DOHH2 (cell line): ENCODE results near the gene TBL1XR1.
"Not testable (repeated sequence)": the region's sequence is repeated elsewhere in the genome, so short reads cannot be mapped to it uniquely, and the experiment has no call there.

Source experiments
- H3F3A ChIP-seq: fragments of 200-600 bp; sonication (generic), shearing (Covaris generic); 2 replicates; pipeline ENCODE4 v1.6.0; 2016; ENCODE audit warnings: antibody characterized with exemption, mild to moderate bottlenecking; ENCODE audit not compliant: control insufficient read depth, insufficient read depth
- H3K27ac ChIP-seq: fragments of 200-600 bp; sonication (generic); 2 replicates; pipeline ENCODE4 v1.5.1; 2014; ENCODE audit warnings: low read depth, mild to moderate bottlenecking, low read length, moderate library complexity
- H3K27me3 ChIP-seq: fragments of 200-600 bp; sonication (generic); 2 replicates; pipeline ENCODE4 v1.6.1; 2014; ENCODE audit warnings: mild to moderate bottlenecking, low read length, mixed read lengths; ENCODE audit not compliant: control insufficient read depth
- H3K36me3 ChIP-seq: fragments of 200-600 bp; sonication (generic); 2 replicates; pipeline ENCODE4 v1.6.1; 2014; ENCODE audit warnings: mild to moderate bottlenecking, low read length, moderate library complexity, mixed read lengths; ENCODE audit not compliant: control insufficient read depth
- H3K4me1 ChIP-seq: fragments of 200-600 bp; sonication (generic); 2 replicates; pipeline ENCODE4 v1.6.1; 2014; ENCODE audit warnings: mild to moderate bottlenecking, low read length, mixed read lengths; ENCODE audit not compliant: control insufficient read depth
- H3K4me2 ChIP-seq: fragments of 200-600 bp; sonication (generic); 2 replicates; pipeline ENCODE4 v1.6.0; 2014; ENCODE audit warnings: mild to moderate bottlenecking, low read length, moderate library complexity
- H3K4me3 ChIP-seq: fragments of 200-600 bp; sonication (generic); 2 replicates; pipeline ENCODE4 v1.5.1; 2014; ENCODE audit warnings: mild to moderate bottlenecking, low read length, mixed read lengths
- H3K79me2 ChIP-seq: fragments of 200-600 bp; sonication (generic); 2 replicates; pipeline ENCODE4 v1.6.1; 2014; ENCODE audit warnings: mild to moderate bottlenecking, low read length, mixed read lengths; ENCODE audit not compliant: control insufficient read depth
- H3K9me2 ChIP-seq: fragments of 200-600 bp; sonication (generic); replicated peaks from 2 replicates; pipeline ENCODE4 v1.6.1; 2014; ENCODE audit warnings: mild to moderate bottlenecking, low read length, mixed read lengths; ENCODE audit not compliant: control insufficient read depth
- H3K9me3 ChIP-seq: fragments of 200-600 bp; sonication (generic); 2 replicates; pipeline ENCODE4 v1.6.1; 2014; ENCODE audit warnings: antibody characterized with exemption, low read length, mixed read lengths; ENCODE audit not compliant: control insufficient read depth, insufficient read depth
- H4K20me1 ChIP-seq: fragments of 200-600 bp; sonication (generic); 2 replicates; pipeline ENCODE4 v1.6.0; 2014; ENCODE audit warnings: low read depth, mild to moderate bottlenecking, antibody characterized with exemption, low read length, moderate library complexity; ENCODE audit not compliant: control insufficient read depth, insufficient read depth
- EZH2phosphoT487 ChIP-seq: fragments of 200-600 bp; sonication (generic); IDR thresholded peaks from 2 replicates; pipeline ENCODE4 v1.6.1; 2017; ENCODE audit warnings: borderline replicate concordance, mild to moderate bottlenecking, antibody characterized with exemption, low read length, moderate library complexity, mixed read lengths
- TF ChIP-seq, protein P1 (sequence below): fragments of 200-600 bp; sonication (generic); IDR thresholded peaks from one replicate; pipeline ENCODE4 v1.5.1; 2014; ENCODE audit warnings: antibody characterized with exemption, mild to moderate bottlenecking, low read depth, low read length; ENCODE audit not compliant: poor library complexity, severe bottlenecking

The TBL1XR1 gene

DNA sequence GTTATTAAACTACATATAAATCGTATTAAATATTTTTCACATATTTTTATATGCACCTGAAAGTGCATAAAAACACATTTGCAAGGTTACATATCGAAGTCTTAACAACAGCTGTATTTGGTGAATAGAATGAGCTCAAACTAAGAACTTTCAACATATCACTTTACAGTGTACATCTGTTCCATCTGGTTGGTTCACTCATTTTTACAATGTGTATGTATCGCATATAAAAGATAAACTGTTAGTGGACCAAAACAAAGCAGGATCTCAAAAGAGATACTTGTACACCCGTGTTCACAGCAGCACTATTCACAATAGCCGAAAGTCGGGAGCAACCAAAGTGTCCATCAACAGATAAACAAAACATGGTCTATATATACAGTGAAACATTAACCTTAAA, 55.8 kb downstream of the TBL1XR1 start:
- no peaks in the 10 kb centered on the region for H3K27me3 ChIP-seq
- peaks cover 45% of the 10 kb centered on the region for H4K20me1 ChIP-seq
- peaks cover 100% of the 10 kb centered on the region for H3K79me2 ChIP-seq
- no peak for TF ChIP-seq EZH2phosphoT487
- TF ChIP-seq, protein P1, sequence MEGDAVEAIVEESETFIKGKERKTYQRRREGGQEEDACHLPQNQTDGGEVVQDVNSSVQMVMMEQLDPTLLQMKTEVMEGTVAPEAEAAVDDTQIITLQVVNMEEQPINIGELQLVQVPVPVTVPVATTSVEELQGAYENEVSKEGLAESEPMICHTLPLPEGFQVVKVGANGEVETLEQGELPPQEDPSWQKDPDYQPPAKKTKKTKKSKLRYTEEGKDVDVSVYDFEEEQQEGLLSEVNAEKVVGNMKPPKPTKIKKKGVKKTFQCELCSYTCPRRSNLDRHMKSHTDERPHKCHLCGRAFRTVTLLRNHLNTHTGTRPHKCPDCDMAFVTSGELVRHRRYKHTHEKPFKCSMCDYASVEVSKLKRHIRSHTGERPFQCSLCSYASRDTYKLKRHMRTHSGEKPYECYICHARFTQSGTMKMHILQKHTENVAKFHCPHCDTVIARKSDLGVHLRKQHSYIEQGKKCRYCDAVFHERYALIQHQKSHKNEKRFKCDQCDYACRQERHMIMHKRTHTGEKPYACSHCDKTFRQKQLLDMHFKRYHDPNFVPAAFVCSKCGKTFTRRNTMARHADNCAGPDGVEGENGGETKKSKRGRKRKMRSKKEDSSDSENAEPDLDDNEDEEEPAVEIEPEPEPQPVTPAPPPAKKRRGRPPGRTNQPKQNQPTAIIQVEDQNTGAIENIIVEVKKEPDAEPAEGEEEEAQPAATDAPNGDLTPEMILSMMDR, result no peak
- H3K9me3 ChIP-seq, result no peaks in the 10 kb centered on the region
- H3K4me3 ChIP-seq, result no peak overlapping the region
- H3K27ac ChIP-seq, result no peak overlapping the region
- peaks cover 25% of the 10 kb centered on the region for H3K36me3 ChIP-seq
- no peaks in the 10 kb centered on the region for H3K9me2 ChIP-seq
- H3F3A ChIP-seq, result no peaks in the 10 kb centered on the region
- peaks cover 41% of the 10 kb centered on the region for H3K4me1 ChIP-seq
- no peak overlapping the region for H3K4me2 ChIP-seq

DNA sequence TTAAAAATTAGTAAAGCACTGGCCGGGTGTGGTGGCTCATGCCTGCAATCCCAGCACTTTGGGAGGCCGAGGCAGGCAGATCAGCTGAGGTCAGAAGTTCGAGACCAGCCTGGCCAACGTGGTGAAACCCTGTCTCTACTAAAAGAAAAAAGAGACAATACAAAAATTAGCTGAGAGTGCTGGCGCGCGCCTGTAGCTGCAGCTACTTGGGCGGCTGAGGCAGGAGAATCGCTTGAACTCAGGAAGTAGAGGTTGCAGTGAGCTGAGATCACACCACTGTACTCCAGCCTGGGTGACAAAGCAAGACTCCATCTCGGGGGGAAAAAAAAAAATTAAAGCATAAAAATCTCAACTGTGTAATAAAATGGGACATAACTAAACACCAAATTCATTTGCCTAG, 58.1 kb downstream of the TBL1XR1 start:
- H3K4me3 ChIP-seq, H3K27me3 ChIP-seq, H3K27ac ChIP-seq, H3K9me2 ChIP-seq, H3F3A ChIP-seq, H3K4me2 ChIP-seq, H3K9me3 ChIP-seq: not testable (repeated sequence)
- H3K79me2 ChIP-seq, result peaks cover 99% of the 10 kb centered on the region
- peaks cover 42% of the 10 kb centered on the region; the same call in 1 of the 2 replicates for H4K20me1 ChIP-seq
- H3K36me3 ChIP-seq, result peaks cover 20% of the 10 kb centered on the region
- H3K4me1 ChIP-seq, result peaks cover 20% of the 10 kb centered on the region

DNA sequence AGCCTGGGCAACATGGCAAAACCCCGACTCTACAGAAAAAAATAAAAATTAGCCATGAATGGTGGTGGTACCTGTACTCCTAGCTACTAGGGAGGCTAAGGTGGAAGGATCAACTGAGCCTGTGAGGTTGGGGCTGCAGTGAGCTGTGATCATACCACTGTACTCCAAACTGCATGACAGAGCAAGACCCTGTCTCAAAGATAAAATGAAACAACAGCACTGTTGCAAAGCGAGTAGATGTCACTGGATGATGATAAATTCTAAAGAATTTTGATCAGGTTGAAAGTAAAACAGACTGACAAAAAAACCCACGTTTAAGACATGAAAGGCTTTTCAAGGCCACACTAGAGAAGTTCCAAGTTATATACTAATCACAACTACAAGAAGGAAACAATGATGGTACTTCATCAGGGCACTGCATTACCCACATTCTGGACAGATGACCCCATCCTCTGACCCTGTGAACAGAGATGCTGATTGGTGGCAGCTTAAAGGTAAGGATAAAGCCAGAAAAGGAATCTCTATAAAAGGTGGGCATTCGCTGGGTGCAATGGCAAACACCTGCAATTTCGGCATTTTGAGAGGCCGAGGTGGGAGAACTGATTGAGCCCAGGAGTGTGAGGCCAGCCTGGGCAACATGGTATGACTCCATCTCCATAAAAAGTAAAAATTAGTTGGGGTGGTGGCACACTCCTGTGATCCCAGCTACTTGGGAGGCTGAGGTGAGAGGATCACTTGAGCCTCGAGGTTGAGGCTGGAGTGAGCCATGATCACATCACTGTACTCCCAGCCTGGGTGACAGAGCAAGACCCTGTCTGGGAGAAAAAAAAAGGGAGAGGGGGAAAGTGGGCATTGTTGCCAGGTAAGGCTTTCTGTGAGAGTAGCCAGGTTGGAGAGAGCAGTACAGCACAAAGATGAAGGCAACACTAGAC, 59.2 kb downstream of the TBL1XR1 start:
- Histone ChIP-seq H3K9me3 (no peaks in the 10 kb centered on the region), H3K4me3 (no peak overlapping the region), H3K4me1 (peaks cover 11% of the 10 kb centered on the region), H3K27me3 (no peaks in the 10 kb centered on the region), H3K27ac (no peak overlapping the region), H3K79me2 (peaks cover 99% of the 10 kb centered on the region), H3K36me3 (peaks cover 24% of the 10 kb centered on the region), H3F3A (no peaks in the 10 kb centered on the region), H3K4me2 (no peak overlapping the region), H4K20me1 (peaks cover 47% of the 10 kb centered on the region), H3K9me2 (no peaks in the 10 kb centered on the region)
- TF ChIP-seq, protein P1, result no peak
- TF ChIP-seq EZH2phosphoT487, result no peak

DNA sequence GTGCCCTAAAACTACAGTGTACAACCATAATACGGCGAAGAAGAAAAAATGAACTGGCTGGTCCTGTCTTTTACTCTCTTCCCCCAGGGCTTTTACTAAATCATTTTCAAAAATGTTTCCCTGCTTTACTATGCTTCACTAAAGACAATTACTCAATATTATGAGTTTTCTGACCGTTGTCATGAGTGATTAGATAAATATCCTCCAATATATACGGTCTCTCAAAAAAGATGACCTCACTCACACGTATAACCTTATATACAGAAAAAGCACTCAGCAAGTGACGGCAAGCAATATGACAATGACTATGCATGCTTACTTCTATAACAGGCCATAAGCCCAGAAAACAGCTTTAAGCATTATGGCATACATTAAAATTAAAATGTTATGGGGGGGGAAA, 60.5 kb downstream of the TBL1XR1 start:
- no peak overlapping the region for H3K4me2 ChIP-seq
- TF ChIP-seq EZH2phosphoT487, result no peak
- TF ChIP-seq, protein P1, result no peak
- peaks cover 49% of the 10 kb centered on the region for H4K20me1 ChIP-seq

More for the DNA sequence above, 60.5 kb downstream of the TBL1XR1 start:
- peaks cover 32% of the 10 kb centered on the region for H3K36me3 ChIP-seq
- 0 out of 2 replicates have a peak, but pooled peaks cover 2% of the 10 kb centered on the region for H3K4me1 ChIP-seq
- no peaks in the 10 kb centered on the region for H3K9me2 ChIP-seq
- H3K4me3 ChIP-seq, result no peak overlapping the region
- H3K27me3 ChIP-seq, result no peaks in the 10 kb centered on the region
- no peaks in the 10 kb centered on the region for H3K9me3 ChIP-seq
- peaks cover 99% of the 10 kb centered on the region for H3K79me2 ChIP-seq
- no peak overlapping the region for H3K27ac ChIP-seq
- no peaks in the 10 kb centered on the region for H3F3A ChIP-seq
